Epithelial cell of proximal tubule (primary cell): ENCODE measurements around the gene CDH22. TPM values are rescaled to one million over a fixed set of nuclear protein-coding genes. Genes with fewer than 3 reads are reported as not detected.

Experiments used
- DNase-seq: peaks from one replicate; pipeline ENCODE4 v3.0.0-alpha.2; 2011; ENCODE audit warnings: low read depth
- H3K4me3 ChIP-seq: 2 replicates; pipeline ENCODE4 v1.5.1; 2011; ENCODE audit warnings: low read depth, mild to moderate bottlenecking, low read length
- total RNA-seq: library from RNA; depleted of rRNA; stranded (reverse); fragments of >200 nt; gene quantifications from 2 replicates; pipeline ENCODE4 v1.2.3, GENCODE V29; 2015
- TF ChIP-seq, protein P1 (sequence below): conservative IDR thresholded peaks from 2 replicates; pipeline ENCODE4 v1.5.1; 2012; ENCODE audit warnings: low read depth, mild to moderate bottlenecking, low read length

Gene CDH22
- total RNA-seq, 1 donor from 2014 or later = not detected

DNA sequence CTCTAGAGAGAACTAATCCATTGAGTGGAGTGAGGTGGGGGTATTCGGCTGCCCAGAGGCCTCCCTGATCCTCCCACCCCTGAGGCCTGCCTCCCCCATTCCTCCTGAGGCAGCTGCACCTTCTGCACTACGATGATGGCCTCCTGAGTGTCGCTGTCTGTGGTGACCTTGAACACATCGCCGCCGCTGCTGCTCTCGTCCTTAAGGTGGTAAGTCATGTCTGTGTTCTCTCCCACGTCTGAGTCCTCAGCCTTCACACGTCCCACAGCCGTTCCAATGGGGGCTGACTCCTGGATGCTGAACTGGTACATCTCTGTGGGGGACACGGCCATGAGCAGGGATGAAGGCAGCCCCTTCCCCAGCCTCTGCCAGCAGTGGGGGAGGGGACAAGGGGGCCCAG lies 95.4 kb downstream of the CDH22 start:
- no peak for DNase-seq
- no peak overlapping the region for H3K4me3 ChIP-seq
- TF ChIP-seq, protein P1, sequence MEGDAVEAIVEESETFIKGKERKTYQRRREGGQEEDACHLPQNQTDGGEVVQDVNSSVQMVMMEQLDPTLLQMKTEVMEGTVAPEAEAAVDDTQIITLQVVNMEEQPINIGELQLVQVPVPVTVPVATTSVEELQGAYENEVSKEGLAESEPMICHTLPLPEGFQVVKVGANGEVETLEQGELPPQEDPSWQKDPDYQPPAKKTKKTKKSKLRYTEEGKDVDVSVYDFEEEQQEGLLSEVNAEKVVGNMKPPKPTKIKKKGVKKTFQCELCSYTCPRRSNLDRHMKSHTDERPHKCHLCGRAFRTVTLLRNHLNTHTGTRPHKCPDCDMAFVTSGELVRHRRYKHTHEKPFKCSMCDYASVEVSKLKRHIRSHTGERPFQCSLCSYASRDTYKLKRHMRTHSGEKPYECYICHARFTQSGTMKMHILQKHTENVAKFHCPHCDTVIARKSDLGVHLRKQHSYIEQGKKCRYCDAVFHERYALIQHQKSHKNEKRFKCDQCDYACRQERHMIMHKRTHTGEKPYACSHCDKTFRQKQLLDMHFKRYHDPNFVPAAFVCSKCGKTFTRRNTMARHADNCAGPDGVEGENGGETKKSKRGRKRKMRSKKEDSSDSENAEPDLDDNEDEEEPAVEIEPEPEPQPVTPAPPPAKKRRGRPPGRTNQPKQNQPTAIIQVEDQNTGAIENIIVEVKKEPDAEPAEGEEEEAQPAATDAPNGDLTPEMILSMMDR = no peak

DNA sequence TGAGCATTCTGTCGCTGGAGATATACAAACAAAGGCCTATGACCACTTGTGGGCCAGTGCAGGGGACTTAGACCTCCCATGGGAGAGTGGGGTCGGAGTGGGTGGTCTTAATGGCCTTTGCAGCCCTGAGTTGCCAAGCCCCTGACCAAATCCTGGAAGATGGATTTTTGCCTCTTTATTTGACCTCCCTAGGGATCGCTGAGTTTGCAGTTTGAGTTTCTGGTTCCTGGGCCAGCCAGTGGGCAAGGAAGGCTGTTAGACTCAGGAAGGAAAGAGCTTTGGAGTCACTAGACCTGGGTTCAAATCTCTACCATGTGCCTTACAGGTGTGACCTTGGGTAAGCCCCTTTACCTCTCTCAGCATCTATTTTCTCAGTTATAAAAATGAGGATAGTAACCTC lies 96.0 kb downstream of the CDH22 start:
- no peak for DNase-seq
- no peak overlapping the region for H3K4me3 ChIP-seq
- TF ChIP-seq, protein P1 = no peak

DNA sequence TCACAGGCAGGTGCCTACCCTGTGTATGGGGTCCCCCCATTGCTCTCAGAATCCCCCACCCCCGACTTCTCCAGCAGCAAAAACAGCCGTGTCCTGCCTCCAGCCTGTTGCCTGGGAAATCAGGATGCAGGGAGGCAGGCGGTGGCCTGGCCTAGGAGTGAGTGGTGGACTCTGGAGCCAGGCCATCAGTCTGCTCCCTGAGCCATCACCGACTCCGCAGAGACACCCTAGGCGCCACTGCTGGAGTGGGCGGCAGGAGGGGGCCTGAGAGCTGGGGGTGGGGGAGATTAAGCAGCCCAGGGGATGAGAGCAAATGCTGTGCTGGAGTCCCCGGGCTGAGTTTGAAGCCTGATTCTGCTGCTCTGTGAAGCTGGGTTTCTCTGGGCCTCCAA lies 97.0 kb downstream of the CDH22 start:
- TF ChIP-seq, protein P1 = no peak
- no peak for DNase-seq
- no peak overlapping the region for H3K4me3 ChIP-seq

DNA sequence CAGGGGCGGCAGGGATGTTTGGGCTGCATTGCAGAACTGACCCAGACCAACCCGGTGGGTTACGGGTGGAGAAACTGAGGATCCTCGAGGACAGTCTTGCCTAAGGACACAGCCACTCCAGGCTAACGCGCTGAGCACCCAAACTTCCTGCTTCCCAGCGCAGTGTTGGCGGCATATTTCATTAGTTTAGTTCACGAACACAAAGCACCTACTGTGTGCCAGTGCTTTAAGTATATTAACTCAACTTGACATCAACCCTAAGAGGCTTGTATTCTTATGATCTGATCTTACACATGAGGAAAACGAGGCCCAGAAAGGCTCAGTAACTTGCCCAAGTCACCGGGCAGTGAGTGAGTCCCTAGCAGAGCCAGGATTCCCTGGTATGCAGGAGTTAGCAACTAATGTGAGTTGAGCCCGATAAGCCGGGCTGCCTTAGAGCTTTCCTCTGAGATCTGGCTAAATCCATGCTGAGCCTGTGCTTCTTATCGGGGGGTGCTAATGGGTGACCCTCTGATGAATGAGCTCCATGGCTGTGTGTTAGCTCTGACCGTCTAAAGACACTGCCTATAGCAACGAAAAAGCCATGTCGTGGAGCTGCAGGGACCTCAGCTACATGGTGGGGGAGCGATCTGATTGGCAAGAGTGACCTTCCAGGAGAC lies 97.5 kb downstream of the CDH22 start:
- DNase-seq = no peak
- no peak overlapping the region for H3K4me3 ChIP-seq
- TF ChIP-seq, protein P1 = no peak

DNA sequence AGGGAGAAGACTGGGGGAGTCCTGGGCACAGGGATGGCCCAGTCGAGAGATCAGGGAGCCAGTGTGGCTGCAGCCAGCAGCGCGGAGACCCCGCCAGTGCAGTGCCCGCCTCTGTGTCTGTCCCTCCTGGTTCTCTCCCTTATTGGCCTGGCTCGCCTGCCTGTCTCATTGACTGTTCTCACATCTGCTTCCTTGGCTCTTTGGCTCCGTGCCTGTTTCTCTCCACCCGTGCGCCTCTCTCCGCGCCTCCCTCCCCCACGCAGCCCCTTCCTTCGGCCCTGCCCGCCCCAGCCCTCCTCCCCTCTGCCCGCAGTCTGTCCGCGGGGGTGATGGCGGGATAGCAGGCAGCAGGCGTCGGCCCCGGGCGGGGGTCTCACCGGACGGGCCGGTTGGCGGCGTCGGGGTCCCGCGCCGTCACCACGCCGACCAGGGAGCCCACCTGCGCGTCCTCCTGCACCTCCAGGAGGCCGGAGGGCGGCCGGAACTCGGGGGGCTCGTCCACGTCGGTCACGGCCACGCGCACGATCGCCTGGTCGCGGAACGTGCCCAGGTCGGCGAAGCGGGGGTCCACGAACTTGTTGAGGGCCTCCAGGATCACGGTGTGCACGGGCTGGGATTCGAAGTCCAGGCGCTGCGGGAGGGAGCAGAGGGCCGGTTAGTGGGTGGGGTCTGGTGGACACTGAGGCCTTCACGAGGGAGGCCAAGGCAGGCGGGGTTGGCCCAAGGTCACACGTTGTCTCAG lies 98.2 kb downstream of the CDH22 start:
- H3K4me3 ChIP-seq = no peak overlapping the region
- DNase-seq = no peak
- TF ChIP-seq, protein P1 = no peak

DNA sequence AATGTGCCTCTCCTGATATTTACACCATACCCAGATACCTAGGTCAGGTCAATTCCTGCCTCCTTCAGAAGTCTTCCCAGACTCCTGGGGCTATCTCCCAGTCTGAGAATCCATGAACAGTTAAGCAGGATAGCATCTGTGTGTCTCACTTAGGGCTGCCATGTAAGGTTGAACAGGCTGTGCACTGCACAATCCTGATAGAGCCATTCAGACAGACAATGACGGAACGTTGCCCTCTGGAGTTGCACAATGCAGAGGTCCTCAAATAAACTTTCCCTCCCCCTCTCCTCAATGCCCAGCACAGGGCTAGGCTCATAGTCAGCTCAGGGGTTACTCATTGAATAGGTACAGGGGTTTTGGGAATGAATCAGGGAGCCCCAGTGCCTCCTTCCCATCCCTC lies 100.5 kb downstream of the CDH22 start:
- TF ChIP-seq, protein P1 = no peak
- DNase-seq = no peak
- no peak overlapping the region for H3K4me3 ChIP-seq
